Non-pigmented ciliary epithelial cell (primary cell): Measurements from ENCODE around the gene AOPEP.

Experiments
- DNase-seq: peaks from one replicate; pipeline ENCODE4 v3.0.0-alpha.2; 2010; ENCODE audit warnings: low read depth

Gene AOPEP

DNA sequence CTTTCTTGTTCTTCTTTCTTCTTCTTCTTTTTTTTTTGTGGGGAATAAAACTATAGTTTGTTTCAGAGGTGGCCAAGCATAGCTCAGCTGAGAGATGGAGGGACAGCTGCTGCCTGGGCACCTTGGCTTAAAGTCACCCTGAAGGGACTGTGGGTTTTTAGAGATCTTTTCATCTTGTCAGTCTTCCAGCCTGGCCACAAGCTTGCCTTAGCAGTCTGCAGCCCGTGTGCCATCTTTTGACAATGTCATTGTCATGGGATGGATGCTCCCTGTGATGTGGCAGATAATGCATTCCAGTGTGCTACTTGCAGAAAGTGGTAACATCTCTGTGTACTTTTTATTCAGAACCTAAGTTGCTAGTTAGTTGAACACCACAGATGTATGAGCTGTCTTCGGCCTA, 310.2 kb downstream of the AOPEP start:
- no peak for DNase-seq

- DNase-seq: no peak
Observed at GRCh38 chr9:95037789-95038521, 311.5 kb downstream of the AOPEP start.

- no peak for DNase-seq
Observed at GRCh38 chr9:95038666-95039065, 312.2 kb downstream of the AOPEP start.

DNA sequence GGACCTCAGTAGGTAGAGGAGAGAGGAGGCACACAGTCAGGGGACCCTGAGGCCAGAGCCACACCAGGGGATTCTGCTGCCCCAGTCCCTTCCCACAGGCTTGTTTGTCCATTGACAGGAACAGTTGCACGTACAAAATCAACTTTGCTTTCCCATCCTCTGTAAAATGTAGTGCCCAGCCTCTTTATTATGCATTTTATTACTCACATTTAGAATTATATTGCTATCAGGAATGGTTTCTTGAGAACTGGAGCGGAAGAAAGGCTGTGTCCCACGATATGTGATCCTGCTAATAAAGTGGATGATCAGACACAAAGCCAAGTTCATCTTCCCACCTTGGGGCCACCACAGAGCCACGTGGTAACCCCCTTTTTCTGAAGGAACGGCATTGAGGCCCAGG, 313.6 kb downstream of the AOPEP start:
- DNase-seq: no peak

GRCh38 chr9:95043826-95044225, 317.3 kb downstream of the AOPEP start:
- no peak for DNase-seq

DNA sequence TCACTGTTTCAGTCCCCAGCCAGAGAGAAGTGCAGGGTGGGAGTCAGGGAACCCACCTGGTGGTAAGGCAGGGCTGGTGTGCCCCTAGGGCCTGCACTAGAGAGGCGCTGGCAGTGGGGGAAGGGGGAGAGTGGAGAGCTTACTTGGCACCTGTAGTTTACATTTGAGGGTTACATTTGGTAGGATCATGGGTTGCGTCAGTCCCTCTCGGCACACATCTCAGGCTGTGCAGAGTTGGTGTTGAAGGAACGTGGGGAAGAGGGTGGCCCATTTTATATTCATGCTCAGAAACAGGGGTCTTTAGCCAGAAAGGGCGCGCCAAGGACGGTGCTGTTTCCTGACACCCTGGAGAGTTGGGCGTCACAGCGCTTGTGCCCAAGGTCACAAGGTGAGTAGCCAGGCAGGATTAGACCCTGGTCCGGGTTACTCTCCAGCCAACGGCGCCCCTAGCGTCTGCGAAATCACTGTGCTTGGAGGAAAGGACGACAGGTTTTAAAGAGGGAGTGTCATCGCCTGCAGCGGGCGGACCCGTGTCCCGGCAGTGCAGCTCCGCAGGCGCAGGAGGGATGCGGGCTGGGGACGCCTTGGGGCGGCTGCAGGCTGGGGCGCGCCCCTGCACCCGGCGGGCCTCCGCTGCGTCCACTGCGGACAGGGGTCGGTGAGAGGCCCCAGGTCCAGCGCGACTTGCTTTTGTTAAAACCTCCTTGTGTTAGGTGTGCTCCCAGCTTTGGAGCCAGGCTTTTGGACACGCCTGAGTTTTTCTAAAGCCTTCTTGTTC, 318.4 kb downstream of the AOPEP start:
- DNase-seq: no peak

DNA sequence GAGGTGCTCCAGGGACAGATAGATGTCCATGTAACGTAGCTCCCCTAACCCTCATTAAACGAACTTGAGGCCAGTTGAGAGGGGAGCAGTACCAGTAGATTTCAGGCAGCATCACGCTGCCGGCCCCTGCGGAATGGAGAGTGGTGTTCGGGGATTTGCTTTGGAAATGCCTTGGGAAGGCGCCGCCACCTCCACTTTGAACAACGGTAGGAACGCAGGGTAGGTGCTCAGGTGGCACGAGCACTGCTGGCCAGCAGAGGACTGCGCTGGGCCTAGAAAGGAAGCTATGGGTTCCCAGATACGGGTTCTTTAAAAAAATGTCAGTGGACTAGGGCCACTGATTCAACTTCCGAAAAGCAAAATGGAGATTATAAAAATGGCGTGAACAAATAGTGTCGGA, 319.3 kb downstream of the AOPEP start:
- DNase-seq: no peak

- no peak for DNase-seq
Observed at GRCh38 chr9:95047452-95048224, 321.1 kb downstream of the AOPEP start.

- no peak for DNase-seq
Observed at GRCh38 chr9:95048225-95049087, 322.0 kb downstream of the AOPEP start.

DNA sequence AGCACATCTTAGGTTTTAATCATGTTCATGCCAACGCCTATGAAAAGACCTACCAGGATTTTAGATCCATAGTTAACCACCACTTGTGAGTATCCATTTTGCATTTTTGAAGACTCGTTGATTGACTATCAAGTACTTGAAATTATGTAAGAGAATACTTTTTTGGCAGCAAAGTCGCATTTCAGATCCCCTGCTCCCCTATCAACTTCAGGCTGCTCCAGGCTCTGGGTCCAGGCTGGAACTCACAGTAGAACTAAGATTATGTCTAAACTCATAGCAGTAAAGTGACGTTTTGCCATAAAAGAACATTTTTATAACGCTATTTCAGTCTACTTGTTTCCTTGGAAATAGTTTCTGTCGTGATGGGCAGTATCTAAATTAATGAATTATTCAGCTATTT, 323.3 kb downstream of the AOPEP start:
- DNase-seq: no peak

- no peak for DNase-seq
Observed at GRCh38 chr9:95053611-95054570, 327.4 kb downstream of the AOPEP start.

DNA sequence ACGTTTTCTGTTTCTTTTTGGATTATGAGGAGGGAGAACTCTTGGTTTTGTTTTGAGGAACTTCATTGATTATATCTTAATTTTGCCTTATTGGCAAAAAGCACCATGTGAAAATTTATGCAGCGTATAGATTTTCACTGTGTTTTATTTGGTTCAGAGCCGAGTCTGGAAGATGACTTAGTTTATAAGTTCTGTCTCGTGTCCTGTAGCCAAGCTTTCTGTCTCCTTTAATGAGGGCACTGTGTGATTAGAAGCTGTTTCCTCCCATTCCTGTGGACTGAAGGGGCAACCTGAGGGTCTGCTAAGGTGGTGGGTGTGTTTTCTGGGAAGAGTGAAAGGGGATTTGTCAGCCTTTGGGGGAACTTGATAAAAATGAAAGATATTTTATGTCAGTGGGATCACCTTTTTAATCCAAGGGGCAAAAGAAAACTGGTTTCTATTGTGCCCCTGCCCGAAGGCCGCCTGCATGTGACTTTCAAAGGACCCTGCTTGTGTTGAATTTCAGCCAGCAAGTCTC, 328.9 kb downstream of the AOPEP start:
- DNase-seq: no peak

DNA sequence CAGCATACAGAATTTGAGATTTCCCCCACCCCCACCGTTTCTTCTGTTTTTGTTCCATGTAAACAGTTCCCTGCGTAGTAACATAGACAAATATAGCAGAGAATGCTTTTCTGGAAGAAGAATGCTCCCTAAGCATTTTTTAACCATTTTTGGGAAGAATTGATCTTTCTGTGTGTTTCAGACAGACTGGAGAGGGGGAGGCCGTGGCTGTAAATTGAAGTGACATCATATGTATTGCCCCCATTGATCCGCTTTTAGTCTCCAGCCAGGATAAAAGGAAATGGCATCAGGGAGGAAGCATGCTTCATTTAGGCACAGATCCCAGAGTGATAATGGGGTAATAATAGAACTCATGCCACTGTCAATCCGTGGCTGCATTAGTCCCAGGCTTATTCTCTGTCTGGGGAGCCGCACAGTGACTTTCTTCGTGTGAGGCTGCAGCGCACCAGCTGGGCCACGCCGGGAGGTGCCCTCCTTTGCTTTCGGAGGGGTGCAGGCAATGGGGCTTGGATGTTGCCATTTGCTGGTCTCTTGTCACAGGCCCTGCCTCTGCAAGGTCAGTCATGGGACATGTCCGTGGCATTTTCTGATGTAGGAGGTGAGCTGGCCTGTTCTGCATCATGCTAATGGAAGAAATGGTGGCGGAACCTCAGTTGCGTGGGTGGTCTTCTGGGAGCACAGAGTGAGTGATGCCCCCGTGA, 329.5 kb downstream of the AOPEP start:
- DNase-seq: no peak

DNA sequence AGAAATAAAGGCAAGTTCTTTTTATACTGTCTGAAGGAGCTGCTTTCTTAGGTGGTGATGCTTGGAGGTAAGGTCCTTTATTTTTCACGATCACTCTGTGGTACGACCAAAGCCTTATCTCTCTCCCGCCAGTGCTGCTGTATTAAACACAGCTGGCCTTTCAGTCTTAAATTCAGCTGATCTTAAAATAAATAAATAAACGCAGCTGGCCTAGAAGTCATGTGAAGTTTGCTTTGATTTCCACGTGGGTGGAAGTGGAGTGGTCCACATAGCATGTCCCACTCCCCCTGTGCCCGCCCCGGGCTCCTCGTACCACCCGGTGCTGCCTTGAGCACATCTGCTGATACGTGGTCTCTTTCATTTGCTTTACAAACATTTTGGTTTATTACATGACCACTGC, 330.6 kb downstream of the AOPEP start:
- no peak for DNase-seq

DNA sequence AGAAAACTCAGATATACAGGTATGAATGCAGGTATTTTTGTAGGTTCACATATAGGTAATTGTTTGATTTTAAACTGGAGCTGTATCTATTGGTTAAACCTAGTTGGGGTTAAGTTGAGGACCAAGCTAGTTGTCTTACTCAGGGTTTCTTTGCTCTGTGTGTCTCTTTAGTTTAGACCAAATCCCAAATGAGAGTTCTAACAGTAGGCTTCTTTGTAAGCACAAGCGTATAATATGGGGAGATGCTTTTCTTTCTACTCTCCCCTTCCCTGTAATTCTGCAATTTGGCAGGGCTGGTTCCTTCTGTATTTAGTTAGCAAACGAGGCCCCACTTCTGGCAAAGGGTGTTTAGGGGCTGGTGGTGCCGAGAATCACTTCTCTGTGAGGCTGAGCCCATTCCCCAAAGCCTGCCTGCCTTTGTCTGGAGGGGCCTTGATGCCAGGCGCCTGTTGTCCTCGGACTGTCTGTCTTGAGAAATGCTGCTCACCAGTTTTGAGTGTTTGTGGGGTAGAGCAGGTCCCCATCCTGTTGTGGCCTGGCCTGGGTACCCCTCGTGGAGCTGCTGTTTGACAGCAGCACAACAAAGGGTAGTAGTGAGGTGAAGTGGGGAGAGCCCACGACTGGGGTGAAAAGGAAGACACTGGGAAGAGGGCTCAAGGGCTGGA, 331.8 kb downstream of the AOPEP start:
- no peak for DNase-seq

DNA sequence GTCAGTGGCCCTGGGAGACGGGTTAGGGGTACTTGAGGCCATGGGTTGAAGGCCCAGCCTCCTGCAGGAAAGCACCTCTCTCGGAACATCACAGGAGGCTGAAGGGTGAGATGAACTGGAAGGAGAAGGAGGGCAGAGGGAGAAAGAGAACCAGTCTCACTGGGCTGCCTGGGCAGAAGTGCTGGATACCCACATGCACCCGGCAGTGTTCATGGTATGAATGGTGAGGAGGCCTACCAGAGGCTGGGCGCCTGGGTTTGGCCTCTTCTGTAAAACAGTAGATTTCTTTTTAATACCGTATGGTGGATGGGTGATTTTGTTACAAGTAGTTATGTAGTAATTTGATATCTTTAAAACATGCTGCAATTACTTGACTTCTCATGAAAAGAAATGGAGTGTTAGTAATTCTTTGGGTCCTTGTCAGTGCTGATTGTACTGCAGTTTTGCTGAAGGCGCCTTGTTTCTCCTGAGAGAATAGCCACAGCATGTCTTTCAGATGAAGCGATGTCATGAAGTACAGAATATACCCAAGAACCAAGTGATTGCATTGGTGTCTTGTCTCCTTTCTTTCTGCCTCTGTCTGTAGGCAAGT, 332.4 kb downstream of the AOPEP start:
- DNase-seq: no peak

DNA sequence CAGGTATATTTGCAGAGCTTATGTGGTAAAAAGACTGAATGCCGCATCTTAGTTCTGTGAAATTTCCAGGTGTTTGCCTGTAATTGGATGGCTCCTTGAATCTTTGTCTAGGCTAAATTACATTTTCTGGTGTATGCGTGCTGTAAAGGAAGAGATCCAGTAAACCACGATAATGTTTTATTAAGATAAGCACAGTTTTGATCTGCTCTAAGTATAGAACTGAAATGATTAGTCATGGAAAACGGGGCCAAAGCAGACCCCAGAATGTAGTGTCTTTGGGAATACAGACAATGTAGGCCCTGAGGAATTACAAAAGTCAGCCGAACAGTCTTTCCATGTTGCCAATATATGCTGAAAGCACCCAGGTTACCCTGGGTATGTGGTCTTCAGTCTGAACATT, 333.7 kb downstream of the AOPEP start:
- no peak for DNase-seq

DNA sequence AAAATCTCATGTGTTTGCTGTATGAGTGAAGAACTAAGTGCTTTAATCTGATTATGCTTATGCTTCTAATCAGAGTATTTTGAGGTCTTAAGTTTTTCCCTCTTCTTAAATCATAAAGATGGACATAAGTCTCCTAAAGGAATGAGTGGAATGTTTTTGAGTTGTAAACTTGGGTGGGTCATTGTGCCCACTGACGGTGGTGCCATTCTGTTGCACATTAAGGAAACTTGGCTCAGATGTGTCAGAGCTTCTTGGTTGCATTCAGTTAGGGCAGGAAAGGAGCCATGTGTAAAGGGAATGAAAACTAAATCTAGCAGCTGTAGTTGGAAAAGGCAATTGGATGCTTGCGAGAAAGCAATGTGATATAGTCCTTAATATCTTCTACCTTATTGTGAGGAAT, 334.4 kb downstream of the AOPEP start:
- DNase-seq: no peak
